Measurements from ENCODE around the gene TSNAX.

DNA sequence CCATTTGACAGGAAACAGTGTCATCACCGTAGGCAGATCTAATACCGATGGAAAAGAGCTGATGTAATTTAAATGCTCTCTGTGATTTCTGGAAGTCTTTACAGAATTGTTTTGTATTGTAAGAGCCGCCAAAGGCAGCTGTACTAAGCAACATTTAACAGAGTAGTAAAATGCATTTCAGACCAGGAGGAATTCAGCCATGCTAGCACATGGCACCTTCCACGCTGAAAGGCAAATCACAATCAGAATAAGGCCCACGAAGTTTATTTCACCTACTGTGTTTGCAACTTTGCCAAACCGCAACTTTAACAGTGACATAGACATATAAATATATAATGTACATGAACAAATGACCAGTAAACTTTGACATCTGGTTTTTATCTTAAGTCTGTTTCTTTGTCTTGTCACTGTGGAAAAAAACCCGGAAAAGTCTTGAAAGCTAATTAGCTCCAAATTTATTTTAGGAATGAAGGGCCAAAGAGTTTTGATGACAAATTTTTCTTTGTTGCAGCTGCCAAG lies 72.0 kb downstream of the TSNAX start:
- TF ChIP-seq, protein P1, sequence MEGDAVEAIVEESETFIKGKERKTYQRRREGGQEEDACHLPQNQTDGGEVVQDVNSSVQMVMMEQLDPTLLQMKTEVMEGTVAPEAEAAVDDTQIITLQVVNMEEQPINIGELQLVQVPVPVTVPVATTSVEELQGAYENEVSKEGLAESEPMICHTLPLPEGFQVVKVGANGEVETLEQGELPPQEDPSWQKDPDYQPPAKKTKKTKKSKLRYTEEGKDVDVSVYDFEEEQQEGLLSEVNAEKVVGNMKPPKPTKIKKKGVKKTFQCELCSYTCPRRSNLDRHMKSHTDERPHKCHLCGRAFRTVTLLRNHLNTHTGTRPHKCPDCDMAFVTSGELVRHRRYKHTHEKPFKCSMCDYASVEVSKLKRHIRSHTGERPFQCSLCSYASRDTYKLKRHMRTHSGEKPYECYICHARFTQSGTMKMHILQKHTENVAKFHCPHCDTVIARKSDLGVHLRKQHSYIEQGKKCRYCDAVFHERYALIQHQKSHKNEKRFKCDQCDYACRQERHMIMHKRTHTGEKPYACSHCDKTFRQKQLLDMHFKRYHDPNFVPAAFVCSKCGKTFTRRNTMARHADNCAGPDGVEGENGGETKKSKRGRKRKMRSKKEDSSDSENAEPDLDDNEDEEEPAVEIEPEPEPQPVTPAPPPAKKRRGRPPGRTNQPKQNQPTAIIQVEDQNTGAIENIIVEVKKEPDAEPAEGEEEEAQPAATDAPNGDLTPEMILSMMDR (conservative IDR thresholded peaks at IDR 0.05; ENCODE audit: low read depth, low read length) = no peak
- TF ChIP-seq, protein P2, sequence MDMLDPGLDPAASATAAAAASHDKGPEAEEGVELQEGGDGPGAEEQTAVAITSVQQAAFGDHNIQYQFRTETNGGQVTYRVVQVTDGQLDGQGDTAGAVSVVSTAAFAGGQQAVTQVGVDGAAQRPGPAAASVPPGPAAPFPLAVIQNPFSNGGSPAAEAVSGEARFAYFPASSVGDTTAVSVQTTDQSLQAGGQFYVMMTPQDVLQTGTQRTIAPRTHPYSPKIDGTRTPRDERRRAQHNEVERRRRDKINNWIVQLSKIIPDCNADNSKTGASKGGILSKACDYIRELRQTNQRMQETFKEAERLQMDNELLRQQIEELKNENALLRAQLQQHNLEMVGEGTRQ (IDR thresholded peaks at IDR 0.05; ENCODE audit: low read depth, low read length) = no peak
- TF ChIP-seq RAD21 (IDR thresholded peaks at IDR 0.05; ENCODE audit: low read length) (no peak), POLR2A (IDR thresholded peaks at IDR 0.05; ENCODE audit: low read depth, low read length) (no peak), RCOR1 (IDR thresholded peaks at IDR 0.05; ENCODE audit: insufficient replicate concordance, low read length) (no peak), BHLHE40 (IDR thresholded peaks at IDR 0.05; ENCODE audit: low read depth, low read length) (no peak), CEBPB (IDR thresholded peaks at IDR 0.05; ENCODE audit: low read depth, low read length) (no peak), MAZ (IDR thresholded peaks at IDR 0.05; ENCODE audit: borderline replicate concordance, low read depth, low read length) (no peak), CHD1 (IDR thresholded peaks at IDR 0.05; ENCODE audit: low read depth, low read length) (no peak), SMC3 (IDR thresholded peaks at IDR 0.05; ENCODE audit: low read depth, low read length) (no peak), FOS (IDR thresholded peaks at IDR 0.05; ENCODE audit: low read depth, low read length) (no peak), MXI1 (IDR thresholded peaks at IDR 0.05; ENCODE audit: borderline replicate concordance, low read depth, low read length) (no peak), RFX5 (IDR thresholded peaks at IDR 0.05; ENCODE audit: low read depth, low read length) (no peak)
- TF ChIP-seq, protein P3, sequence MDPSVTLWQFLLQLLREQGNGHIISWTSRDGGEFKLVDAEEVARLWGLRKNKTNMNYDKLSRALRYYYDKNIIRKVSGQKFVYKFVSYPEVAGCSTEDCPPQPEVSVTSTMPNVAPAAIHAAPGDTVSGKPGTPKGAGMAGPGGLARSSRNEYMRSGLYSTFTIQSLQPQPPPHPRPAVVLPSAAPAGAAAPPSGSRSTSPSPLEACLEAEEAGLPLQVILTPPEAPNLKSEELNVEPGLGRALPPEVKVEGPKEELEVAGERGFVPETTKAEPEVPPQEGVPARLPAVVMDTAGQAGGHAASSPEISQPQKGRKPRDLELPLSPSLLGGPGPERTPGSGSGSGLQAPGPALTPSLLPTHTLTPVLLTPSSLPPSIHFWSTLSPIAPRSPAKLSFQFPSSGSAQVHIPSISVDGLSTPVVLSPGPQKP (IDR thresholded peaks at IDR 0.05; ENCODE audit: borderline replicate concordance, low read depth, low read length) = no peak

Measured in IMR-90 (cell line).